Activated CD8-positive, alpha-beta memory T cell treated with anti-CD3 and anti-CD28 coated beads, Interleukin-2, amount 50 U/mL, for 1 hour (primary cell): ENCODE data around the gene UBXN10.
A peak's percentile ranks its signal among the peaks of the same experiment; 100 is the strongest.
"Not testable (repeated sequence)": the region's sequence is repeated elsewhere in the genome, so short reads cannot be mapped to it uniquely, and the experiment has no call there.

Experiments
- DNase-seq: peaks from one replicate; pipeline ENCODE4 v3.0.0-alpha.2; 2020; ENCODE audit errors: extremely low read depth

The UBXN10 gene

GRCh38 chr1:20200966-20201365, 15.1 kb downstream of the UBXN10 start:
- no peak for DNase-seq

- DNase-seq: no peak
These were observed 16.3 kb downstream of the UBXN10 start for GRCh38 chr1:20202166-20202565.

DNA sequence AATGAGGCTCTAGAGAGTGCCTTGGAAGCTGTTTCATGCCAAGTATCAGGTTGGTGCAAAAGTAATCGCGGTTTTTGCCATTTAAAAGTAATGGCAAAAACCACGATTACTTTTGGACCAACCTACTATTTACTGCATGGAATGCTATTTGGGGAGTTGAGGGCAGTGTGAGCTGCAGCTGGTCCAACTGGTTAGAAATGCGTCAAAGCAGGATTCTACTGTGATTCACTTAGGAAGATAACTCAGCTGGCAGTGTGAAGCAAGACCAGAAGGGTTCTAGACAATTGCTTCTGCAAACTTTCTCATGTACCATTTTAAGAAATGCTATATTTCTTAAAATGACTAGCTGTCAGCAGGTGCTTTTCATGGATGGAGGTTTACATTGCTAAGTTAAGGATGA, 21.6 kb downstream of the UBXN10 start:
- no peak for DNase-seq

DNA sequence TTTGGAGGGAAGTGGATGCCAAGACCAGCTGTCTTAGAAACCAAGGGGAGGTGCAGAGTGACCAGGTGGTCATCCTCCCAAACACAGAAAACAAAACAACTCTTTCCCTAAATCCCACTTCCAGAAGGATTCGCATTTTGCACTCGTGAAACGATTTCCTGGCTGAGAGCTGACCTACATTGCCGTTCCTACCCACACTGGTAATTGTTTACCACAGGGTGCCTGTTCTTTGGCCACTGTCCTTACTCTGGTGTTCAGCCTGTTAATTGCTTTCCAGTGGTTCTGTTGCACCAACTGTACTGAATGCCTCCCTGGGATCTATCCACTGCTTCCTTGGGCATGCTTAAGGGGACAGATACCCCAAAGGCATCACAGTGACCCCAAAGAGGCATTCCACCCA, 23.6 kb downstream of the UBXN10 start:
- no peak for DNase-seq

- DNase-seq: no peak
These were observed 25.0 kb downstream of the UBXN10 start for GRCh38 chr1:20210736-20211460.

GRCh38 chr1:20211511-20211931, 25.6 kb downstream of the UBXN10 start:
- DNase-seq: no peak

GRCh38 chr1:20212085-20212684, 26.3 kb downstream of the UBXN10 start:
- DNase-seq: no peak

DNA sequence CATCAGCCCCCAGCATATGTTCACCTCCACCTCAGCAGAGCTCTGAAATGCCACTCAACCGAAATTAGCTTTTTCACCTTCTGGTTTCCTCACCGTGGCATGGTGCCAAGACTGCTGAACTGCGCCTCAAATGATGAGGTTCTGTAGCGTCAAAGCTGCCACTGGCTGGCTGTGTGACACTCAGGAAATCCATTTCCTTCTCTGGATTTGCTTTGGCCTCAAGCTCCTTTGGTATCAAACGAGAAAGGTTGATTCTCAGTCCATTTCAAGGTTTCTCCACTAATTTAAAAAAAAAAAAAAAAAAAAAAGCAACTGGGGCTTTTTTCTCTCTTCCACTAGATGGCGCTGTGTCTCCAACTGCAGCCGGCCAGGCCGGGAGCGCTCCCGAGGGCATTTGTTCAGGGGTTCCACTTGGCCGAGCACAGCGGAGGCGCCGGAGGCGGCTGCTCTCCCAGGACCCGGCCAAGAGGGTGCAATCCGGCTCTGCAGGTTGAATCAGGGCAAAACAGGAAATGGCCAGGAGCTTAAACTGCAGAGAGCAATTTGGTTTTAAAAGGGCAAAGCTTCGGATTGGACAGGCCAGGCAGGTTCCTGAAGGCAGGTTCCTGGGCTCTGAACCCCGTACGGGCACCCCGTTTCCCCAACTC, 26.9 kb downstream of the UBXN10 start:
- peak; percentile 11 for DNase-seq

GRCh38 chr1:20215716-20216115, 29.8 kb downstream of the UBXN10 start:
- DNase-seq: no peak

GRCh38 chr1:20216574-20216973, 30.7 kb downstream of the UBXN10 start:
- no peak for DNase-seq

GRCh38 chr1:20219053-20219452, 33.2 kb downstream of the UBXN10 start:
- not testable (repeated sequence) for DNase-seq

- no peak for DNase-seq
These were observed 34.1 kb downstream of the UBXN10 start for GRCh38 chr1:20220036-20220435.

DNA sequence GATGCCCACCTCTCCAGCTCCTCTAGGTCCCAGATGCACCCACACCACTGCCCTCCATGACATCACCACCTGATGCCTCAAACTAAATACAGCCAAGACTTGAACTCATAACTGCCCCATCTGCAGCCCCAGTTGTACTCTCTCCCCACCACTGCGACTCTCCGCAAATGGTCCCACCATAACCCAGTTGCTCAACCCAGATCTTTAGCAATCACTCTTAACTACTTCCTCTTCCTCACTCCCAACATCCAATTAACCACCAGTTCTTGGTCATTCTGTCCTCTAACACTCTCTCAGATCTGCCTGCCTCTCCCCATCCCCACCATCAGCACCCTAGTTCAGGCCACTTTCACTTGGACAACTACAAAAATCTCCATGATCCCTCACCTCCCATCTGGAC, 37.2 kb downstream of the UBXN10 start:
- DNase-seq: no peak

GRCh38 chr1:20223551-20224419, 37.9 kb downstream of the UBXN10 start:
- no peak for DNase-seq

DNA sequence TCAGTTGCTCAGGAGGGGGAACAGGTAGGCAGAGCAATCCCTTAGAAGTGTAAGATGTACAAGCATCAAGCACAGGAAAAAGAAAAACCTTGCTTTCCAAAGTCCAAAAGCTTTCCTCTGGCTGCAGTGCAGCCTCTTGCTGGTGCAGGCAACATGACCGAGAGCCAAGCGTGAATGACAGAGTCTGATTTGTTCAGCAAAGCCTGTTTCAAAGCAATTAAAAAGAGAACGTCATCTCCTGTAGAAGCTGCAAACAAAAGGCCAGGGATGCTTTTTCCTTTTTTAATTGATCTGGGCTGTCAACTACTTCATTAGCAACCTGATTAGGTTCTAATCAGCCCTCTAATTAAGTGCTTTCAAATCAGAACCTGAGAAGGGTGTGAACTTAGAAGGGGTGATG, 38.6 kb downstream of the UBXN10 start:
- DNase-seq: no peak

DNA sequence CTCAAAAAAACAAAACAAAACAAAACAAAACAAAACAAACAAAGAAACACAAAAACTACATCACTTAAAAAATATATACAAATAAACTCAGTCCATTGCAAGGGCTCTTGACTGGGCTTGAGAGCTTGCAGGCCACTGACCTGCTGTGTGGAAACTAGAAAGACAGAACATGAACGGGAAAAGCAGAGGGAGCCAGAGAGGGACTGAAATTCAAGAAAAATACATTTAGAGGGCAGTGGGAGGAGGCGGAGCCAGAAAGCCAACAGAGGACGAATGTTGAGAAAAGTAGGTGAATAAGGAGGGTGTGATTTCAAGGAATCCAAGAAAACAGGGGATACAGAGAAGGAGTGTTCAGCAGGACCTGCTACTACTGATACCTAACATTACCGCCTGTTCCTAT, 41.8 kb downstream of the UBXN10 start:
- no peak for DNase-seq

- no peak for DNase-seq
These were observed 42.5 kb downstream of the UBXN10 start for GRCh38 chr1:20228314-20228825.

GRCh38 chr1:20229171-20229570, 43.3 kb downstream of the UBXN10 start:
- no peak for DNase-seq

DNA sequence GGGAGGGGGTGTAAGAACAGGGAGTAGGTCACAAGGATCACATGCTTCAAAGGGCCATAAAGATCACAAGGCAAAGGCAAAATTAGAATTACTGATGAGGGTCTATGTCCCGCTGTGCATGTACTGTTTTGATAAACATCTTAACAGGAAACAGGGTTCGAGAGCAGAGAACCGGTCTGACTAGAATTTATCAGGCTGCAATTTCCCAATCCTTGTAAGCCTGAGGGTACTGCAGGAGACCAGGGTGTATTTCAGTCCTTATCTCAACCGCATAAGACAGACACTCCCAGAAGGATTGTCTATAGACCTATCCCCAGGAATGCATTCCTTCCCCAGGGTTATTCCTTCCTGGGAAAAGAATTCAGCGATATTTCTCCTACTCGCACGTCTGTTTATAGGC, 46.7 kb downstream of the UBXN10 start:
- not testable (repeated sequence) for DNase-seq

DNA sequence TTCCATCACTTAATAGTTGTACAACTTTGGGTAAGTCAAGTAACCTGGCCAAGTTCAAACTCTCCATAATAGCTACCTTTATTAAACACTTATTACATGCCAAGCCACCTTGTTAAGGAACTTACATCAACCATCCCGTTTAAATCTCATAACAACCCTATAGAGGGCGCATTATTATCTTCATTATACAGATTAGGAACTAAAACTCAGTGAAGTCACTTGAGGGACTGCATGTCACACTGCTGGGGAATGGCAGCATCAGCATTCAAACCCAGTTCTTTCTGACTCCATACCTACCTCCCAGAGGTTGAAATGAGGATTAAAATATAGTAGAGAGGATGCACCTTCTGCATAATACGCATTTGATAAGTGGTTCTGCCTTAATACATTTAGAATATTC, 47.5 kb downstream of the UBXN10 start:
- no peak for DNase-seq

GRCh38 chr1:20233866-20234265, 48.0 kb downstream of the UBXN10 start:
- DNase-seq: no peak
